A673 (cell line): ENCODE results near the gene METTL16.

Experiments used
- CTCF ChIP-seq: fragments of 300-800, 200-600 bp; sonication (generic); conservative IDR thresholded peaks from 2 replicates; pipeline ENCODE4 v1.5.1; 2017; ENCODE audit warnings: low read depth, mild to moderate bottlenecking, antibody characterized with exemption, low read length, moderate library complexity, mixed read lengths
- EZH2 ChIP-seq: fragments of 200-600 bp; sonication (generic); IDR thresholded peaks from 2 replicates; pipeline ENCODE4 v1.6.1; 2017; ENCODE audit warnings: borderline replicate concordance, low read depth, mild to moderate bottlenecking, mixed read lengths, antibody characterized with exemption, low read length; ENCODE audit not compliant: poor library complexity, severe bottlenecking

DNA sequence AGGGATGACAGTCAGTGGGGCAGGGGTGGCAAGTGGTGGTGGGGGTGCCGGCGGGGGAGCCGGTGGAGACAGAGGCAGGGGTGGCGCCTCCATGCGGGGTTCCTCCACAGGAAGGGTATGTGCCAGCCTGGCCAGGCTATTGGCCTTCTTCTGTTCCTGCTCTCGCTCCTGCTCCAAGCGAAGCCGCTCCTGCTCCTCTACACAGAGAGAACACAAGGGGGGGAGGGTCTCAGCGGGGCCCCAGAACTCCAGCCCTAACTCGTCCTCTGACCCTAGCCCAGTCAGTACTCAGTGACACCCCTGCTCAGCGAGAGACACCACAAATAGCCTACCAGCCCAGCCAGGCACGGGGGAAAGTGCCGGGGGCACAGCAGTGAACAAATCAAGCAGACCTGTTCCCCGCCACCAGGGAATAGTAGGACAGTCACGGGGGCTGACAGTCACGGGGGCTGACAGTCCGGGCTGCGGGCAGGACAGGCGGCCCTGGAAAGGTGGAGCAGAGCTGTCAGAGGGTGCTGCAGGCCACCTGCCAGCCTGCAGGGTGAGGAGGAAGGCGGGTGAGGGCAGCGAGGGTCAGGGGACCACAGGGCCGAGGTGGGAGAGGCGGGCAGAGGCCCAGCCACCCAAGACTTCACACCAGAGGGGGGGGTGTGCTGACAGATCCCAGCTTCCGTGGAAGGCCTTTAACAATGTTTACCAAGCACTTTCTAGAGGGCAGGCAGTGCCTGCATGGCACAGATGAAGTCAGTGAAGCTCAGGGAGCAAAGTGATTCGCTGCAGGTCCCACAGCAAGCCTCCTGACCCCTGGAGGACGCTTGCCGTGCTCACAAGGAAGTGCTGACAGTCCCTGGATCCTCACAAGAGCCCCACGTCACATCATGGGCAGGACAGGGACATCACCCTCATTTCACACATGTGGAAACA is 116.2 kb downstream of the METTL16 start:
- TF ChIP-seq CTCF, result no peak
- no peak for TF ChIP-seq EZH2
